Type B pancreatic cell (in vitro differentiated cells): ENCODE data around the gene PLA2R1. TPM values are rescaled to one million over a fixed set of nuclear protein-coding genes. Genes with fewer than 3 reads are reported as not detected.
A peak's percentile ranks its signal among the peaks of the same experiment; 100 is the strongest.

ENCODE experiments used
- DNase-seq: peaks from one replicate; pipeline ENCODE4 v3.0.0; 2021; ENCODE audit warnings: mixed read lengths; ENCODE audit not compliant: unreplicated experiment; ENCODE audit errors: extremely low spot score
- H3K27ac Mint-ChIP-seq: 2 replicates; pipeline ENCODE4 v1.8.0; 2021; ENCODE audit warnings: mild to moderate bottlenecking, mixed read lengths
- H3K27me3 Mint-ChIP-seq: 2 replicates; pipeline ENCODE4 v1.8.0; 2021; ENCODE audit warnings: mixed read lengths
- H3K36me3 Mint-ChIP-seq: 2 replicates; pipeline ENCODE4 v1.8.0; 2021; ENCODE audit warnings: mixed read lengths
- H3K4me1 Mint-ChIP-seq: one replicate; pipeline ENCODE4 v1.8.0; 2021; ENCODE audit warnings: mixed read lengths; ENCODE audit not compliant: unreplicated experiment
- H3K4me3 Mint-ChIP-seq: 2 replicates; pipeline ENCODE4 v1.8.0; 2021; ENCODE audit warnings: mild to moderate bottlenecking, mixed read lengths
- H3K9me3 Mint-ChIP-seq: 2 replicates; pipeline ENCODE4 v1.8.0; 2021; ENCODE audit warnings: mixed read lengths
- CTCF ChIP-seq: fragments of 200-600 bp; sonication (generic); conservative IDR thresholded peaks from 2 replicates; pipeline ENCODE4 v1.5.0; 2021; ENCODE audit warnings: antibody characterized with exemption, mild to moderate bottlenecking
- total RNA-seq: library from RNA; stranded (reverse); gene quantifications from 2 replicates; pipeline ENCODE4 v1.2.1, GENCODE V29; 2021; ENCODE audit warnings: low replicate concordance

Gene PLA2R1
- total RNA-seq, 1 donor from 2014 or later: 3.6 TPM

DNA sequence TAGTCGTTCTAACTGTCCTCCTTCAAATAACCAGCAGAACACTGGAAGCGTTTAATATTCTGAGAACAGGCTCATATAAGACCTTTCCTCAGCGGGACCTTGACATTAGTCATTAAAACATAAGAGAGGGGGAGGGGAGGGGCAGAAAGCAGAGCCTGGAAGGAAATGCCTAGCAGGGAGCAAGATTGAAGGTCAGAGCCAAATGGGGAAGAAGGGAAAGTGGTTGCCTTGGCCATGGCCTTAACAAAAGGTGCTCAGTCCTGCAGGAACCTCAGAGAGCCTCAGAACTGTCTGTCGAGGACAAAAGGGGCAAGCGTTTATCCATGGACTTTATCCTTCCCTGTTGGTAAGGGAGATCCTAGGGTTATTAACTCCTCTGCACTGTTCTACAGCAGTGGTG lies 856 bp upstream of the PLA2R1 start:
- no peak for DNase-seq

DNA sequence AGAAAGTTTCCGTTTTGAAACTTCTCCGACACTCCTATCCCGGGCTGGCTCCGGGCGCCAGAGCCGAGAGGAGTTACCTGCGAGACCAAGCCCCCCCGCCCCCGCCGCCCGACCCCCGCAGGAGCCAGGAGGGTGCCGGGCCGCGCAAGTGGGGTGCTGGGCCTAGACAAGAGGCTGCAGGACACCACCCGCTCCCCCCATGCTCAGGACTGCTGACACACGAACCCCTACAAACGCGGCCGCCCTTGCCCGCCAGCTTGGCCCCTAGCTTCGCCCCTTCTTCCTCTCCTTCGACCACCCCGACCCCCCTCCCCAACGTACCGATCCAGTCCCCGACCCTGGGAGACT lies 497 bp downstream of the PLA2R1 start:
- H3K4me1 Mint-ChIP-seq: peaks cover 7% of the 10 kb centered on the region
- TF ChIP-seq CTCF: no peak
- H3K4me3 Mint-ChIP-seq: peak overlapping the region; percentile 87
- no peak overlapping the region for H3K27ac Mint-ChIP-seq
- H3K27me3 Mint-ChIP-seq: peaks cover 30% of the 10 kb centered on the region
- no peaks in the 10 kb centered on the region for H3K9me3 Mint-ChIP-seq
- DNase-seq: no peak
- H3K36me3 Mint-ChIP-seq: peaks cover 4% of the 10 kb centered on the region

More for the DNA sequence above, 856 bp upstream of the PLA2R1 start:
- Mint-ChIP-seq H3K4me3 (peak overlapping the region; percentile 87), H3K27ac (peak overlapping the region; percentile 14), H3K9me3 (no peaks in the 10 kb centered on the region), H3K27me3 (peaks cover 30% of the 10 kb centered on the region), H3K36me3 (peaks cover 2% of the 10 kb centered on the region), H3K4me1 (peaks cover 7% of the 10 kb centered on the region)
- TF ChIP-seq CTCF: no peak

- TF ChIP-seq CTCF: no peak
- Mint-ChIP-seq H3K27ac (no peak overlapping the region), H3K9me3 (no peaks in the 10 kb centered on the region), H3K27me3 (peaks cover 30% of the 10 kb centered on the region), H3K36me3 (peaks cover 4% of the 10 kb centered on the region), H3K4me1 (peaks cover 7% of the 10 kb centered on the region), H3K4me3 (peak overlapping the region; percentile 87)
- DNase-seq: no peak
These were observed 882 bp downstream of the PLA2R1 start for GRCh38 chr2:160061533-160061932.

- no peak for TF ChIP-seq CTCF
- Mint-ChIP-seq H3K36me3 (peaks cover 4% of the 10 kb centered on the region), H3K4me3 (peak overlapping the region; percentile 87), H3K4me1 (peaks cover 14% of the 10 kb centered on the region), H3K27ac (no peak overlapping the region), H3K9me3 (no peaks in the 10 kb centered on the region), H3K27me3 (peaks cover 29% of the 10 kb centered on the region)
- no peak for DNase-seq
These were observed 2.1 kb downstream of the PLA2R1 start for GRCh38 chr2:160060297-160060696.

DNA sequence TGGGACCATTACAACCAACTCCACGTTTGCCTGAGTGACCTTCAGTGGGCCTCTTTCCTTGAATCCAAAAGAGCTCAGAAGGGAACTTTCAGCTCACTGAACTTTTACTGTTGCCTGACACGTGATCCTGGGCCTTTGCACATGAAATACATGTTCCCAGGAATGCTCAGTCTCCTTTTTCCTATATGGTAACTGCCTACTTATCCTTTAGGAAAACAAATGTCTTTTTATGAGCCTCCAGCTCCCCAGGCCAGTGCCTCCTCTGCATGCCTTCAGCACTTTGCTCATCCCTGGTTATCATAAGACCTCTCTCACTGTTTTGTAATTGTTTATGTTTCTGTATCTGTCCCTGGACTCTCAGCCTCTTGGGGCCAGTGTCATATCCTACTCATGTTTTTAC lies 5.1 kb downstream of the PLA2R1 start:
- DNase-seq: no peak

More for the DNA sequence above, 5.1 kb downstream of the PLA2R1 start:
- no peak overlapping the region for H3K4me3 Mint-ChIP-seq
- no peak for TF ChIP-seq CTCF
- no peaks in the 10 kb centered on the region for H3K9me3 Mint-ChIP-seq
- H3K27ac Mint-ChIP-seq: no peak overlapping the region
- H3K36me3 Mint-ChIP-seq: peaks cover 4% of the 10 kb centered on the region
- peaks cover 19% of the 10 kb centered on the region for H3K4me1 Mint-ChIP-seq
- H3K27me3 Mint-ChIP-seq: peaks cover 15% of the 10 kb centered on the region
